ENCODE measurements around the gene RGS11. TPM values are rescaled to one million over a fixed set of nuclear protein-coding genes. Genes with fewer than 3 reads are reported as not detected.
"Not testable (repeated sequence)": the region's sequence is repeated elsewhere in the genome, so short reads cannot be mapped to it uniquely, and the experiment has no call there.

Gene RGS11
- total RNA-seq, 1 donor from 2014 or later: 0.07 TPM

- intact Hi-C loops (cut with micrococcal nuclease): no loop called here
Measured at GRCh38 chr16:264440-264951, 11.2 kb downstream of the RGS11 start.

- intact Hi-C loops (cut with micrococcal nuclease): no loop called here
Measured at GRCh38 chr16:263944-264343, 11.8 kb downstream of the RGS11 start.

GRCh38 chr16:263182-263774 lies 12.5 kb downstream of the RGS11 start:
- intact Hi-C loops (cut with micrococcal nuclease): no loop called here

- intact Hi-C loops (cut with micrococcal nuclease): no loop called here
Measured at GRCh38 chr16:262121-262745, 13.5 kb downstream of the RGS11 start.

- intact Hi-C loops (cut with micrococcal nuclease): no loop called here
Measured at GRCh38 chr16:261031-261691, 14.6 kb downstream of the RGS11 start.

- intact Hi-C loops (cut with micrococcal nuclease): no loop called here
Measured at GRCh38 chr16:260326-260725, 15.4 kb downstream of the RGS11 start.

- intact Hi-C loops (cut with micrococcal nuclease): no loop called here
Measured at GRCh38 chr16:259814-260253, 15.9 kb downstream of the RGS11 start.

- intact Hi-C loops (cut with micrococcal nuclease): no loop called here
Measured at GRCh38 chr16:259226-259625, 16.5 kb downstream of the RGS11 start.

- intact Hi-C loops (cut with micrococcal nuclease): not testable (repeated sequence)
Measured at GRCh38 chr16:258091-258490, 17.7 kb downstream of the RGS11 start.

DNA sequence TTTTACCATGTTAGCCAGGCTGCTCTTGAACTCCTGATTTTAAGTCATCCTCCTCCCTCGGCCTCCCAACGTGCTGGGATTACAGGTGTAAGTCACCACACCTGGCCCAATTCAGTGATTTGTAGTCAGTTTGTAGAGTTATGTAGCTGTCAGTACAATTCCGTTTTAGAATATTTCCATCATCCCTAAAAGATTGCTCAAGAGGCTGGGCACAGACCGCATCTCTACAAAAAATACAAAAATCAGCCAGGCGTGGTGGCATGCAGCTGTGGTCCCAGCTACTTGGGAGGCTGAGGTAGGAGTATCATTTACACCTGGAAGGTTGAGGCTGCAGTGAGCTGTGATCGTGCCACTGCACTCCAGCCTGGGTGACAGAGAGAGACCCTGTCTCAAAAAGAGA lies 20.6 kb downstream of the RGS11 start:
- intact Hi-C loops (cut with micrococcal nuclease): no loop called here

GRCh38 chr16:254461-254860 lies 21.3 kb downstream of the RGS11 start:
- intact Hi-C loops (cut with micrococcal nuclease): no loop called here

DNA sequence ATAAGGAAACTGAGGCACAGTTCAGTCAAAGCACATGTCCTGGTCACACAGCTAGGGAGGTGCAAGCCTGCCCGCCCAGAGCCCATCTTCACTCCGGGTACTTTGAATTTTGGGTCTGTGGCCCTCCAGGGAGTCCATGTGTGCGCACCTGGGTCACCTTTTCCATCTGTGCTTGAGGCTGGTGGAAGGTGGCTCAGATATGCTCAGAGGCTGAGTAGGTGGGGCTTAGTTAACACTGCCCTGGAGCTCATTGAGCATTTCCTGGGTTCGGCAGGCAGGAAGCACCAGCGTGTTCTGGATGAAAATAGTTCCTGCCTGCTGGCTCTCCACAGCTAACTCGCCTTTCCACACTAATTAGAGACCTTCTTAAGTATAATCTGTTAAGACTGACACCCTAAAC lies 21.9 kb downstream of the RGS11 start:
- intact Hi-C loops (cut with micrococcal nuclease): no loop called here

- intact Hi-C loops (cut with micrococcal nuclease): no loop called here
Measured at GRCh38 chr16:252366-253337, 23.1 kb downstream of the RGS11 start.

DNA sequence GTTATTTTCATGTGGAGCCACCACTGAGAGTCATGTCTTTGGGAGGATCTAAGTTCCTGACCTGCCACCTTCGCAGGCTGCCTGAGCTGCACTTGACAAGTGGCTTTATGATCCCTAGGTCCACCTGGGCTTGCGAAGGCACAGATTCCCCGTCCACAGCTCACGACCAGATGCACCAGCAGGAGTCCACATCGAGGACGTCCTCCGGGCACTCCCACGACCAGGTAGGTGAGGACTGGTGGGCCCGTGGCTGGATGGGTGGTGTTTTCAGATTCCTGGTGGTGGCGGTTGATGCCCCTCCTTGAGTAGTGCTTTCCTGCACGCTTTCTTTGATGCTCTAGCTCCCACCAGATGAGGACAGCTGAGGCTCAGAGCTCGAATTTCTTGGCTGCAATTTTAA lies 26.3 kb downstream of the RGS11 start:
- intact Hi-C loops (cut with micrococcal nuclease): no loop called here

DNA sequence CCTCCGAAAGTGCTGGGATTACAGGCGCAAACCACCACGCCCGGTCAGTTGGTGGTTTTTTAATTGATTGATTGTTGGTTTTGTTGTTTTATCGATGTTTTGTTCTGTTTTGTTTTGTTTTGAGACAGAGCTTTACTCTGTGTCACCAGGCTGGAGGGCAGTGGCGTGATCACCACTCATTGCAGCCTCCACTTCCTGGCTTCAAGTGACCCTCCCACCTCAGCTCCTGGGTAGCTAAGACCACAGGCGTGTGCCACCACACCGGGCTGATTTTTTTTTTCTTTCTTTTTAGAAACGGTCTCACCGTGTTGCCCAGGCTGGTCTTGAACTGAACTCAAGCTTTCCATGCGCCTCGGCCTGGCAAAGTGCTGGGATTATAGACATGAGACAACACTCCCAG lies 28.7 kb downstream of the RGS11 start:
- intact Hi-C loops (cut with micrococcal nuclease): no loop called here

DNA sequence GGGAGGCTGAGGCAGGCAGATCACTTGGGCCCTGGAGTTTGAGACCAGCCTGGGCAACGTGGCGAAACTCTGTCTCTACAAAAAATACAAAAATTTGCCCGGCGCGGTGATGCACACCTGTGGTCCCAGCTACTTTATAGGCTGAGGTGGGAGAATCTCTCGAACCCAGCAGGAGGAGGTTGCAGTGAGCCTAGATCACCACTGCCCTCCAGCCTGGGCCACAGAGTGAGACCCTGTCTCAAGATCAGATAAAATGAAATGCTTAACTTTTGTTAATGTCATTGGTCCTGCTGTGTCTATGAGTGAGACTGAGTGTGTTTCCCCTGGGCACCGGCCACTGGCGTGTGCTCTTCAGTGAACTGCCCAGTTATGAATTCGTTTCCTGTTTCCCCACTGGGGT lies 30.6 kb downstream of the RGS11 start:
- intact Hi-C loops (cut with micrococcal nuclease): no loop called here

DNA sequence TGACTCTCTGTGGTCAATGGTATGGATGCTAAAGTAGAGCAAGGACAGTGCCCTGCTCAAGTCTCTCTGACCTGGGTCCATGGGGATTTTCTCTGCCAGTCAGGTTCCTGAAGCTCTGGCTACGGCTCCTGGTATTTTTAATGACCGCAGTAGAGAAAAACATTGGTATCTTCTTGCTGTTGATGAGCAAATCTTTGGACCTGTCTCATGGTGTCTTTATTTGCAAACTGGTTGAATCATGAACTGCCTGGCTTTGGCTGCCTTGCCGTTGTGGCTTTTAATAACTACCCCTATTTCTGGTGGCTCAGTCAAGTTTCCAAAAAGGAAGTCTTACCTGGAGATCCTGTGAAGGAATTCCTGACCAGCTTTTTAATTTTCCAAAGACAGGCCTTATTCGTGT lies 32.4 kb downstream of the RGS11 start:
- intact Hi-C loops (cut with micrococcal nuclease): no loop called here

DNA sequence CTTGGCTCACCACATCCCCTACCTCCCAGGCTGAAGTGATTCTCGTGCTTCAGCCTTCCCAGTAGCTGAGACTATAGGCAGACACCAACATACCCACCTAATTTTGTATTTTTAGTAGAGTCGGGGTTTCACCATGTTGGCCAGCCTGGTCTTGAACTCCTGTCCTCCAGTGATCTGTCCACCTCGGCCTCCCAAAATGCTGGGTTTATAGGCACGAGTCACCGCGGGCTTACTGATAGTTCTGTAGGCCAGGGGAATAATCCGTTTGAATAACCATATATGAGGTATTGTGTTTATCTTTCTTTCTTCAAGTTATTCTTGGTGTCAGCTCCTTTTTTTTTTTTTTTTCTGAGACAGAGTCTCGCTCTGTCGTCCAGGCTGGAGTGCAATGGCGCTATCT lies 33.5 kb downstream of the RGS11 start:
- intact Hi-C loops (cut with micrococcal nuclease): no loop called here

- intact Hi-C loops (cut with micrococcal nuclease): no loop called here
Measured at GRCh38 chr16:240559-240958, 35.2 kb downstream of the RGS11 start.

DNA sequence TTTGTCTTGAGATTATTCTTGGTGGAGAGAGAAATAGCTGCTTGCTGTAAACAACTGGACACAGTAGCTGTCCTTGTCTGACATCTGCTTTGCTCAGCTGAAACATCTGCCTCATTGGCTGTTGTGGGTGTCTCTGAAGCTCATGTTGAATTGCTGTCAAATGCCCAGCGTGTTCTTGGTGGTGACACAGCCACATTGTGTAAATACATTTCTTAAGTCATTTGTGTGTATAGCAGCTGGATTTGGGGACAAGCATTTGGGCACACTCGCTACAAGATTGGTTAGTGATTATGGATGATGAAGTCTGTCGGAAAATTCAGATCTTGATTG lies 35.8 kb downstream of the RGS11 start:
- intact Hi-C loops (cut with micrococcal nuclease): loop anchor here (10.0 kb wide), 1 partner anchor 345 kb away; no protein-coding TSS in a partner anchor
